HuH-7 (cell line): Measurements from ENCODE around the gene TOMM22.
"Not testable (repeated sequence)": the region's sequence is repeated elsewhere in the genome, so short reads cannot be mapped to it uniquely, and the experiment has no call there.

Experiments used
- DNase-seq: peaks from one replicate; pipeline ENCODE4 v3.0.0; 2011; ENCODE audit warnings: low spot score

Gene TOMM22

DNA sequence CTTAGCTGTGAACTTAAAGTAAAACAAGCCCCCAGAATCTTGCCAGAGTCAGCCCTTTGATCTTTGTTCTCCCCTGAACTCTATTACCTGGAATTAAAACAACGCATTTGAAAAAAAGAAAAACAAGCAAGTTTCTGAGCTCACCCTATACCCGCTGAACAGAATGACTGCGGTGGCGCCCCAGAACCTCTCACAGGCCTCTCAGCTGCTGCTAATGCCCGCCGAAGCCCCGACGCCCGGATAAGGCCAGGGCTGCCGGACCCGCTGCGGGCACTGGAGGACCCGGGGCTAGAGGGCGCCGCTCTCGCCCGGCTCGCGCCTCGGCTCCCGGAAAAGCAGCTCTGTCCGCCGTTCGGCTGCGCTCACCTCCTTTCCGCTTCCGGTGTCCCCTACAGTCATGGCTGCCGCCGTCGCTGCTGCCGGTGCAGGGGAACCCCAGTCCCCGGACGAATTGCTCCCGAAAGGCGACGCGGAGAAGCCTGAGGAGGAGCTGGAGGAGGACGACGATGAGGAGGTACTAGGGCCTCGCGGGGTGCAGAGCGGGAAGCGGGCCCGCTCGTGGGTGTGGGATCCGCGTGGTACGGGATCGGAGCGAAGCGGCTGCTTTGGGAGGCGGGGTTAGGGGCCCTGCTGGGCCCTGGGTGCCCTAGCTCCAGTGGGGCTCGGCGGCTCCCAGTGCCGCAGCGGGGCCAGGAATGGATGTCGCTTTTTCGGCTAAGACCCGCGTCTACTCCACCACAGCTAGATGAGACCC lies at the start of gene TOMM22:
TOMM22 (plus strand) TSS at position 376 of the 754 bp plus-strand sequence; CDS start at position 398, 22 bp downstream.
- peak; percentile 92 for DNase-seq

DNA sequence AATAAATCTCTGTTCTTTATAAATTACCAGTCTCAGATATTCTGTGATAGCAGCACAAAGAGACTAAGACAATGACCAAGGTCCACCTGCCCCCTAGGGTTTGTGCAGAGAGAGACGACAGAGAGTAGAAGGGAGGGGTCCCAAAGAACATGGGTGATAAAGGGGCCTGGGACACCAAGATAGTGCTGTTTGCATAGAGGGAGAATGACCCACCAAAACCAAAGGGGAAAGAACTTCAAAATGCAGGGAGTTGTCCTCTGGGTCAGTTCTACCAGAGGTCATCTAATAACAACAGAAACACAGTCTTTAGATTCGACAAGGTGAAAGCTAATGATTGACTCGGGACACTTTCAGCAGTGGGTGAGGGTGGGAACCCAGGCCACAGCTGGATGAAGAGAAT lies 49.2 kb upstream of the TOMM22 start:
- DNase-seq: no peak

DNA sequence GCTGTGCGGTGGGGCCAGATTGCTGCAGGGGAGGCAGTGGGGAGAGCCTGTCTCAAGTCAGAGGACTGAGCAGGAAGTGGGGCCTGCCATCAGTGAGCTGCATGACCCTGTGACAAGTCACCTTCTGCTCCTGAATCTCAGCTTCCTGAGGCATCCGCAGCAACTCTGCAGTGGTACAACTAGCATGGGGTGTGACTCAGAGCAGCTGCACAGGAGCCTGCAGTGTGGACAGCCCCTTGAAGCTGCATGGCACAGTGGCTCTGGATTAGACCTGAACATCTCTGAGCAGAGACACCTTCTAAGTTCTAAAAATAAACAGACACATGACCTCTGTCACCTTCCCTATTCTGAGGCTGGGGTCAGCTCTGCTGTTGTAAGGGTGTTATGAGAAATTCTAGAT lies 43.5 kb upstream of the TOMM22 start:
- no peak for DNase-seq

- no peak for DNase-seq
Measured at GRCh38 chr22:38638728-38639127, 43.0 kb upstream of the TOMM22 start.

GRCh38 chr22:38641476-38642040 lies 40.2 kb upstream of the TOMM22 start:
- no peak for DNase-seq

DNA sequence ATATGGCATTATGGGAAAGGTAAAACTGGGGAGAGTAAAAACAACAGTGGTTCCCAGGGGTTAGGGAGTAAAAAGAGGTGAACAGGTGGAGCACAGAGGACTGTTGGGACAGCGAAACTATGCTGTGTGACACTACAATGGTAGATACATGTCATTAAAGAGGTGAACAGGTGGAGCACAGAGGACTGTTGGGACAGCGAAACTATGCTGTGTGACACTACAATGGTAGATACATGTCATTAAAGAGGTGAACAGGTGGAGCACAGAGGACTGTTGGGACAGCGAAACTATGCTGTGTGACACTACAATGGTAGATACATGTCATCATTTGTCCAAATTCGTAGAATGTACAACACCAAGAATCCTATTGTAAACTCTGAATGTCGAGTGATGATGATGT lies 37.5 kb upstream of the TOMM22 start:
- DNase-seq: not testable (repeated sequence)

DNA sequence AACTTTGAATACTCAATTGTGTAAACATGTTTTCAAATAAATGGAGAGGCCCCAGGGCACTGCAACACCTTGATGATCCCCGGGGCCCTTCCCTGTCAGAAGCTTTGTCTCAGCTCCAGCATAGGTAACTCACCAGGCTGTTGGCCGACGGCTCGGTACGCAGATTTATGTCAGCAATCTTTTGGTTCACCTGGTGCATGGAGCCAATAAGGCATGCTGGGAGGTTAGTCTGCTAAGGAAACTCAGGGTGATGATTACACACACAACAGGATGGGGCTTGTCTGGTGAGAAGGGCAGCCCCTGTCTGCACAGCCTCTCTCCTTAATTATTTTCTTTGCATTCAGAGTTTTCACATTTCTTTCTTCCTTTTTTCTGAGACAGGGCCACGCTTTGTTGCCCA lies 36.3 kb upstream of the TOMM22 start:
- DNase-seq: no peak

DNA sequence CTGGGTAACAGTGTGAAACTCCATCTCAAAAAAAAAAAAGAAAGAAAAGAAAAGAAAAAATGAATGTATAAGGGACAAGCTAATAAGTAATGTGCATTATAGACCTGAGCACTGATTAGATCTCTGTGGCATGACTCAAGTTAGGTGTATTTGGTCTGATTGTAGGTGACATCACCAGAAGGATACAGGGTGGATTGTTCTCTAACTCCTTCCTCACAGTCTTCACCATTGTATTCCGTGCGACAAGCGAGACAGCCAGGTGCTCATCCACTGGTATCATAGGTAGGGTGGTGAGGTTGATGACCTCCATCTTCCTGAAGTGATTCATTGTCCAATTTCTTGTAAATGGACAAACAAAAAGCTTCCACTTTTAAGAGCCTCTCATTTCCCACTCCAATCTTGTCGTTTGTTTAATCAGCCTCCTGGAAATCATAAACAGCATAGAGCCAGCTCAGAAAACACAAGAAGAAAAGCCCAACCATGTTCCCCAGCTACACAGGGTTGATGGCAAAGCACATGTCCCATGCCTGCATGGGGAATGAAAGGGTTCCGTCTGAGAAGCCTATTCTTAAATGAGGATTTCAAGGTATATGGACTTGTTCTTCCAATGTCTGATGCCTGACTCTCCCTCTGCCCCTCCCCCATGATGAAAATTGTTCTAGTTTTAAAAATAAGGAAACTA lies 31.8 kb upstream of the TOMM22 start:
- no peak for DNase-seq

GRCh38 chr22:38652859-38653258 lies 28.9 kb upstream of the TOMM22 start:
- DNase-seq: no peak

- DNase-seq: no peak
Measured at GRCh38 chr22:38653741-38654140, 28.0 kb upstream of the TOMM22 start.

- DNase-seq: peak; percentile 20
Measured at GRCh38 chr22:38655519-38656255, 26.1 kb upstream of the TOMM22 start.

DNA sequence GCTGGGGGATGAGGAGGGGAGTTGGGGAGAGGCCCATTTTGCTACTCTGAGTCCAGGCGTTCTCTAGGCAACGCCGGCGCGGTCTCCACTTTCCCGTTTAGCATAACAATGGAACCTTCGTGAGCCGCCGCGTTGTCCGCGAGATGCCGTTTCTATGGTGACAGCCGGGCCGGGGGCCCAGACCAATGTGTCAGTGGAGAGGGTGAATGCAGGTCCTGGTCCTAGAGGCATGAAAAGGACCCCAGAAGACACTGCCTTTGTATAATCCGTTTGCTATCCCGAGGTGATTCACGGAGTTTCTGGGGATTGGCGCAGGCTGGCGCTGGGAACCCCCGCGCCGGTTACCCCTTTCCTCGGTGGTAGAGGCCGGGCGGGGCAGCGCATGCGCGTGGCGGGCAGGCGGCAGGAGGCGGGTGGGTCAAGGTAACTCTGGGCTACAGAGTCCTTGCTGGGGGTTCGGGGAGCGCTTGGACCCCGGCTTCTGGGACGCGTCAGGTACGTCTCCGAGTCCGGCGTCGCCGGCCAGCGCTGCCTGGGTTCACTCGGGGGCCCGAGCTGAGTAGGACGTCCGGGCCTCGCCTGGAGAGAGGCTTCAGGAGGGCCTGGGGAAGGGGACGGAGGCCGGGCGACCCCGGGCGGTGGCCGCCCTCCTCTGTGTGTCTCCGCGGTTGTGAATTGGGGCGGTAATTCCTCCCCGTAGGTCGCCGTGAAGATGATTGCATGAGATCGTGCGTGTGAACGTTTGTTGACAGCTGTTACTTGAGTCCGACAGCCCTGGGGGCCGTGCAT lies 25.3 kb upstream of the TOMM22 start, which contains the start of the genes CBY1 and FAM227A:
CBY1 (plus strand) TSS at position 383 of the 789 bp plus-strand sequence. CDS start 11,417 bp downstream, outside the sequence.
FAM227A (minus strand) TSS at position 137 of the 789 bp plus-strand sequence. CDS start 6,224 bp downstream, outside the sequence.
- peak; percentile 96 for DNase-seq

GRCh38 chr22:38657045-38657909 lies 24.5 kb upstream of the TOMM22 start:
- peak; percentile 34 for DNase-seq

DNA sequence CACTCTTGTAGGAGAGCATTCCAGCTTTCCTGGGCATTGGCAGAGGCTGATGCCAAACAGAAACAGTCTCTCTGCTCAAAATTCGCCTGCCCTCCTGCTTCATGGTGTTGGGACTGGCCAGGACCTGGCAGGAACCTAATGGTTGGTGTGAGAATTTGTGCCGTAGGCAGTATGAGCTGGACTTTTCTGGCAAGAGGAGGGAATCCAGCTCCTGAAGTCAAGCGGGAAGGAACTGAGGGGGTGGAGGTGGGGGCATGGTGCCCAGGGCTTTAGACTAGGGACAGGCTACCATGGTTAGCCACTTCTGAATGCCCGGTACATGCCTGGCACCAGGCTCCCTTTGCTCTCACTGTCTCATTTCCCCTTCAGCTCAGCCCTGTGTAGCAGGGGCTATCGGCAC lies 6.9 kb upstream of the TOMM22 start:
- DNase-seq: no peak

DNA sequence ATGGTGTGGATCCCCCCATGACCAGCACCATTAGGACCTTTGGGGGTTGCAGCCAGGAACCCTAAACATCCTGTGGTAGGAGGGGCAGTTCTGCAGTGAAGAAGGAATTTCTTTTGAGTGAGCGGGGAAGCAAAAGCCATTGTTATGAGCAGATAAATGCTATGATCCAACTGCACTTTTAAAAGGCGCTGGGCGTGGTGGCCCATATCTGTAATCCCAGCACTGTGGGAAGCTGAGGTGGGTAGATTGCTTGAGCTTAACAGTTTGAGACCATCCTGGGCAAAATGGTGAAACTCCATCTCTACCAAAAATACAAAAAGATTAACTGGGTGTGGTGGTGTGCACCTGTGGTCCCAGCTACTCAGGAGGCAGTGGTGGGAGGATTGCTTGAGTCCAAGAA lies 5.9 kb upstream of the TOMM22 start:
- no peak for DNase-seq

DNA sequence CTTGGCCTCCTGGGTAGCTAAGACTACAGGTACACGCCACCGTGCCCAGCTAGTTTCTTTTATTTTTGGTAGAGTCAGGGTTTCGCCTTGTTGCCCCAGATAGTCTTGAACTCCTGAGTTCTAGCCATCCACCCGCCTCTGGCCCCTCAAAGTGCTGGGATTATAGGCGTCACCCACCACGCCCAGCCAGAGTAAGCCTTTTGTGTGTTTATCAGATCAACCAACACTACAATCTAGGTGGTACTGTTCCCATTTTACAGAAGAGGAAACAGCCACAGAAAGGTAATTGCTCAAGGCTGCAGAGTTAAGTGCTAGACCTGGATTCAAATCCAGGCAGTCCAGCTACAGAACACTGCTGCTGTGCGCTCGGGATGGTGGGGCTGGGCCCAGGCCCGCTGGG lies 3.1 kb downstream of the TOMM22 start:
- no peak for DNase-seq

- DNase-seq: no peak
Measured at GRCh38 chr22:38685761-38686160, 4.0 kb downstream of the TOMM22 start.

DNA sequence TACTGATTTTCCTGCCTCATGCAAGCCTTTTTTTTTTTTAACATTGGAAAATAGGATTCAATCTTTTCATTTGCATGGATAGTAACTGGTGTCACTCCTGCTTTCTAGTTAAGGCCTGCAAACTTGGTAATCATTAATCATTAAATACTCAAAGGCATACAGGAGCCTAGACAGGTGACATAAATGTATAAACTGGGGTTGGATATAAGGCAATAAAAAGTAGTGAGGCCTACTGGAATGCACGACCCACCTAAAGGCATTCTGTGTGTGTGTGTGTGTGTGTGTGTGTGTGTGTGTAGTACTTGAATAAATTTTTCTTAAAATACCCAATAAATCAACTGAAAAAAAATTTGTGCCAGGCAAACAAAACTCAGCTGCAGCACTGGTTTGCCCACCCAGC lies 7.9 kb downstream of the TOMM22 start:
- no peak for DNase-seq

GRCh38 chr22:38694049-38694448 lies 12.3 kb downstream of the TOMM22 start:
- peak; percentile 87 for DNase-seq

DNA sequence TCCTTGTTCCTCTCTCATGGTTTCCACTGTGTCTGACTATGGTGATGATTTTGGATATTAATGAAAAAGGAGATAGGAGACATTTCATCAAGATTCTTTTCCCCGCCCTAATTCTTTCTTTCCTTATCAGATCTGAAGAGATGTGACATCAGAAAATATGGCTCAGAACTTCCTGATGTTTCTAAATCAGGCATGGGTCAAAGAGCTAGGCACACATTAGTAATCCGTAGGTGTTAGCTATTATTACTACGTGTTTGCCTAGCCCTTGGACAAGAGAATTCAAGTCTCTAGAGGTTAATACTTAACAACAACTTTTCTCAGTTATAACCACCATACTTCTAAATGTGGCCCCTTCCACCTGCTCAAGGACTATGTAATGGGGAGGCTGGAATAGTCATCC lies 13.2 kb downstream of the TOMM22 start:
- no peak for DNase-seq
